HEK293 (cell line): Measurements from ENCODE around the gene FBXW5.

ENCODE experiments used
- CTCF ChIA-PET: fragments of 350-600 bp; formaldehyde crosslinking; extraction: SDS; loops from one replicate; lab custom pipeline; 2021; ENCODE audit warnings: antibody characterized with exemption; lab: Yijun Ruan, JAX
- POLR2A ChIA-PET: fragments of 300-600 bp; formaldehyde crosslinking; extraction: SDS; loops from one replicate; lab custom pipeline; 2020; ENCODE audit warnings: antibody characterized with exemption, inconsistent platforms; lab: Yijun Ruan, JAX
- H3K27ac ChIP-seq: fragments of 200-500 bp; sonication (Bioruptor generic); 2 replicates; pipeline ENCODE4 v1.5.1; 2014; ENCODE audit warnings: low read depth, low read length, control low read depth, inconsistent platforms; ENCODE audit errors: extremely low read depth
- H3K36me3 ChIP-seq, 2 experiments: fragments of 200-500 bp in 1 of 2; sonication (Bioruptor generic) in 1 of 2; 1 replicate in 1 of 2; 2 replicates in 1 of 2; pipeline ENCODE4 v1.5.1; 2014 to 2017; ENCODE audit warnings: inconsistent platforms in 2 of 2, low read length in 2 of 2; ENCODE audit not compliant: control insufficient read depth in 2 of 2, insufficient read depth in 1 of 2
- H3K4me1 ChIP-seq: fragments of 200-500 bp; sonication (Bioruptor generic); 2 replicates; pipeline ENCODE4 v1.5.1; 2014; ENCODE audit warnings: mild to moderate bottlenecking, low read length, inconsistent platforms; ENCODE audit not compliant: control insufficient read depth, insufficient read depth
- H3K4me3 ChIP-seq: 2 replicates; pipeline ENCODE4 v1.5.1; 2011; ENCODE audit warnings: low read depth, mild to moderate bottlenecking, control low read depth, low read length, moderate library complexity
- H3K9me3 ChIP-seq: fragments of 200-500 bp; sonication (Bioruptor generic); 2 replicates; pipeline ENCODE4 v1.5.1; 2014; ENCODE audit warnings: low read depth, low read length, inconsistent platforms; ENCODE audit not compliant: control insufficient read depth, insufficient read depth
- ATF2 ChIP-seq: fragments of 450-650 bp; formaldehyde crosslinking; IDR thresholded peaks from 2 replicates; pipeline ENCODE4 v1.5.1; 2016; ENCODE audit warnings: missing biosample characterization, missing genetic modification characterization, low read depth
- GLIS1 ChIP-seq: fragments of 450-650 bp; formaldehyde crosslinking; IDR thresholded peaks from 2 replicates; pipeline ENCODE4 v1.5.1; 2016; ENCODE audit warnings: missing biosample characterization, missing genetic modification characterization
- GLIS2 ChIP-seq: fragments of 450-650 bp; formaldehyde crosslinking; IDR thresholded peaks from 2 replicates; pipeline ENCODE4 v1.5.1; 2016; ENCODE audit warnings: missing biosample characterization, missing genetic modification characterization
- KLF1 ChIP-seq: fragments of 450-650 bp; formaldehyde crosslinking; IDR thresholded peaks from 2 replicates; pipeline ENCODE4 v1.5.1; 2016; ENCODE audit warnings: missing biosample characterization, missing genetic modification characterization
- KLF9 ChIP-seq: fragments of 450-650 bp; formaldehyde crosslinking; IDR thresholded peaks from 2 replicates; pipeline ENCODE4 v1.5.1; 2016; ENCODE audit warnings: missing biosample characterization, missing genetic modification characterization, low read depth
- SCRT2 ChIP-seq: fragments of 450-650 bp; formaldehyde crosslinking; IDR thresholded peaks from 2 replicates; pipeline ENCODE4 v1.5.1; 2016; ENCODE audit warnings: missing biosample characterization, missing genetic modification characterization
- SP7 ChIP-seq: fragments of 450-650 bp; formaldehyde crosslinking; IDR thresholded peaks from 2 replicates; pipeline ENCODE4 v1.5.1; 2016; ENCODE audit warnings: missing biosample characterization, missing genetic modification characterization
- TRIM28 ChIP-seq: IDR thresholded peaks from 2 replicates; pipeline ENCODE4 v1.6.1; 2011; ENCODE audit warnings: low read length, control low read depth, borderline replicate concordance
- YY2 ChIP-seq: fragments of 450-650 bp; formaldehyde crosslinking; IDR thresholded peaks from 2 replicates; pipeline ENCODE4 v1.5.1; 2016; ENCODE audit warnings: missing biosample characterization, missing genetic modification characterization
- ZFP37 ChIP-seq: fragments of 450-650 bp; formaldehyde crosslinking; IDR thresholded peaks from 2 replicates; pipeline ENCODE4 v1.5.1; 2016; ENCODE audit warnings: missing biosample characterization, missing genetic modification characterization
- ZFP41 ChIP-seq: fragments of 450-650 bp; formaldehyde crosslinking; IDR thresholded peaks from 2 replicates; pipeline ENCODE4 v1.5.1; 2016; ENCODE audit warnings: missing biosample characterization, missing genetic modification characterization, borderline replicate concordance
- ZIC2 ChIP-seq: fragments of 450-650 bp; formaldehyde crosslinking; IDR thresholded peaks from 2 replicates; pipeline ENCODE4 v1.5.1; 2016; ENCODE audit warnings: missing biosample characterization, missing genetic modification characterization
- ZNF121 ChIP-seq: fragments of 450-650 bp; formaldehyde crosslinking; IDR thresholded peaks from 2 replicates; pipeline ENCODE4 v1.5.1; 2016; ENCODE audit warnings: missing biosample characterization, missing genetic modification characterization
- ZNF140 ChIP-seq: fragments of 450-650 bp; formaldehyde crosslinking; IDR thresholded peaks from 2 replicates; pipeline ENCODE4 v1.5.1; 2016; ENCODE audit warnings: missing biosample characterization, missing genetic modification characterization
- ZNF157 ChIP-seq: fragments of 450-650 bp; formaldehyde crosslinking; IDR thresholded peaks from 2 replicates; pipeline ENCODE4 v1.5.1; 2016; ENCODE audit warnings: missing biosample characterization, missing genetic modification characterization
- ZNF24 ChIP-seq: fragments of 450-650 bp; formaldehyde crosslinking; IDR thresholded peaks from 2 replicates; pipeline ENCODE4 v1.5.1; 2016; ENCODE audit warnings: missing biosample characterization, missing genetic modification characterization
- ZNF37A ChIP-seq: fragments of 450-650 bp; IDR thresholded peaks from 2 replicates; pipeline ENCODE4 v1.5.1; 2018; ENCODE audit warnings: missing biosample characterization, missing genetic modification characterization
- ZNF449 ChIP-seq: fragments of 450-650 bp; formaldehyde crosslinking; IDR thresholded peaks from 2 replicates; pipeline ENCODE4 v1.5.1; 2017; ENCODE audit warnings: missing biosample characterization, mild to moderate bottlenecking, missing genetic modification characterization, moderate library complexity
- ZNF510 ChIP-seq: fragments of 450-650 bp; formaldehyde crosslinking; IDR thresholded peaks from 2 replicates; pipeline ENCODE4 v1.5.1; 2018; ENCODE audit warnings: mild to moderate bottlenecking, missing genetic modification characterization, missing biosample characterization; ENCODE audit not compliant: insufficient replicate concordance
- ZNF600 ChIP-seq: fragments of 450-650 bp; formaldehyde crosslinking; IDR thresholded peaks from 2 replicates; pipeline ENCODE4 v1.5.1; 2016; ENCODE audit warnings: missing biosample characterization, missing genetic modification characterization
- ZNF626 ChIP-seq: fragments of 450-650 bp; sonication (Bioruptor Pico); formaldehyde crosslinking; IDR thresholded peaks from 2 replicates; pipeline ENCODE4 v1.5.1; 2018; ENCODE audit warnings: missing biosample characterization, missing genetic modification characterization, inconsistent platforms
- ZNF791 ChIP-seq: fragments of 450-650 bp; formaldehyde crosslinking; IDR thresholded peaks from 2 replicates; pipeline ENCODE4 v1.5.1; 2016; ENCODE audit warnings: missing biosample characterization, missing genetic modification characterization
- ZSCAN16 ChIP-seq: fragments of 450-650 bp; formaldehyde crosslinking; IDR thresholded peaks from 2 replicates; pipeline ENCODE4 v1.5.1; 2016; ENCODE audit warnings: missing biosample characterization, missing genetic modification characterization
- TF ChIP-seq, protein P1 (sequence below): fragments of 450-650 bp; formaldehyde crosslinking; IDR thresholded peaks from 2 replicates; pipeline ENCODE4 v1.5.1; 2016; ENCODE audit warnings: missing biosample characterization, missing genetic modification characterization
- TF ChIP-seq, protein P2 (sequence below): fragments of 450-650 bp; formaldehyde crosslinking; IDR thresholded peaks from 2 replicates; pipeline ENCODE4 v1.5.1; 2016; ENCODE audit warnings: missing biosample characterization, missing genetic modification characterization

FBXW5 gene

GRCh38 chr9:136952876-136953770 lies 8.6 kb upstream of the FBXW5 start (continued):
- TF ChIP-seq, protein P1, sequence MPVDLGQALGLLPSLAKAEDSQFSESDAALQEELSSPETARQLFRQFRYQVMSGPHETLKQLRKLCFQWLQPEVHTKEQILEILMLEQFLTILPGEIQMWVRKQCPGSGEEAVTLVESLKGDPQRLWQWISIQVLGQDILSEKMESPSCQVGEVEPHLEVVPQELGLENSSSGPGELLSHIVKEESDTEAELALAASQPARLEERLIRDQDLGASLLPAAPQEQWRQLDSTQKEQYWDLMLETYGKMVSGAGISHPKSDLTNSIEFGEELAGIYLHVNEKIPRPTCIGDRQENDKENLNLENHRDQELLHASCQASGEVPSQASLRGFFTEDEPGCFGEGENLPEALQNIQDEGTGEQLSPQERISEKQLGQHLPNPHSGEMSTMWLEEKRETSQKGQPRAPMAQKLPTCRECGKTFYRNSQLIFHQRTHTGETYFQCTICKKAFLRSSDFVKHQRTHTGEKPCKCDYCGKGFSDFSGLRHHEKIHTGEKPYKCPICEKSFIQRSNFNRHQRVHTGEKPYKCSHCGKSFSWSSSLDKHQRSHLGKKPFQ (tag by site-specific recombination): no peak

- CTCF ChIA-PET: interaction anchor here (0.6 to 1.6 kb wide), 2 partner anchors 83 to 386 kb away, joined by 3 to 6 read pairs; no protein-coding TSS in a partner anchor
Measured at GRCh38 chr9:136952321-136952850, 7.8 kb upstream of the FBXW5 start.

DNA sequence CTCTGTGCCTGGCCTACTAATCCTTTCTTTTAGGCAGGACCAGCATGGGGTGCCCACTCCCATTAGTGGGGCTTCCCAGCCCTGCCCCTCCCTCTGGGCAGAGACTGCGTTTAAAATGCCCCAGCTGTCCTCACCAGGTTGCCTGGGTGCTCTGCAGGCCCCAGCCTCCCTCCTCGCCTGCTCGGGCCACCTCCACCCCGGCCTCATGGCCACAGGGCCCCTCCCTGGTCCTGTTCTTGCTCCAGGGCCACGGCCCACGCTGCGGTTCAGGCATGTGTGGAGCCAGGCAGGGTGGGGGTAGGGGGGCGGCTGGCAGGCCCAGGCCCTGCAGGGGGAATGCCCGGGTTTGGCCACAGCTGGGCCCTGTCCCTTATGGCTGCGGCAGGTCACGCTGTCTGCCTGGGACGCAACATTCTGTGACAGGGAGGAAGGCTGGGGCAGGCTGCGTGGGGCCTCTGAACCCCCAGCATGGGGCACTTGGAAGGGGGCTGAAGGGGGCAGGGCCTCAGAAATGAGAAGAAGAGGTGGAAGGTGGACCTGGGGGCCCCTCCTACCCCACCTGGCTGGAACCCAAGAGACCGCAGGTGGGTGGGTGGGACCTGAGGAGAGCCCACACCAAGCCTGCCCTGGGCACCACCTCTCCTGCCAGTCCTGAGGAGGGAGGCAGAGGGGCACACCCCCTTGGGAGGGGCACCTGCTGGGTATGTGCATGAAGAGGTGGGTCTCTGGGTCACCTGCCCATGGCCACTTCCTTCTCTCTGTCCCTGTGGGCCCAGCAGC lies 7.2 kb upstream of the FBXW5 start, which contains the start of gene LCN12:
TSS of gene LCN12 (plus strand) at position 733 of the 780 bp plus-strand sequence. CDS start 55 bp downstream, outside the sequence.
- ChIA-PET POLR2A (interaction anchor here (1.1 to 4.9 kb wide), 3 partner anchors 14 to 135 kb away, joined by 3 to 24 read pairs (median 3); partner anchors contain the start of gene PAXX), CTCF (interaction anchor here (0.6 to 1.4 kb wide), 4 partner anchors 24 to 386 kb away, joined by 3 to 5 read pairs (median 4); partner anchors contain the start of gene PAXX)
- H3K36me3 ChIP-seq: no peaks in the 10 kb centered on the region
- H3K9me3 ChIP-seq: no peaks in the 10 kb centered on the region
- TF ChIP-seq KLF1 (tag by site-specific recombination) (peak; percentile 57; the same call in 1 of the 2 replicates), ZNF510 (no peak), ZNF449 (no peak), ZIC2 (tag by site-specific recombination) (0 out of 2 replicates have a peak, but pooled peaks have one; percentile 5), SCRT2 (tag by site-specific recombination) (peak; percentile 42), ZNF37A (tag by site-specific recombination) (no peak), GLIS2 (peak; percentile 63; the same call in 1 of the 2 replicates), ZNF24 (tag by site-specific recombination) (no peak)
- no peak within 1 kb of the TSS for H3K4me3 ChIP-seq
- no peaks in the 10 kb centered on the region; the same call in 1 of the 2 replicates for H3K4me1 ChIP-seq
- H3K27ac ChIP-seq: no peak within 1 kb of the TSS

More at GRCh38 chr9:136952321-136952850, 7.8 kb upstream of the FBXW5 start:
- no peak overlapping the region for H3K4me3 ChIP-seq
- H3K27ac ChIP-seq: no peak overlapping the region
- no peaks in the 10 kb centered on the region; the same call in 1 of the 2 replicates for H3K4me1 ChIP-seq
- no peaks in the 10 kb centered on the region for H3K36me3 ChIP-seq
- H3K9me3 ChIP-seq: no peaks in the 10 kb centered on the region
- TF ChIP-seq GLIS1 (tag by site-specific recombination) (peak; percentile 11; the same call in 1 of the 2 replicates), ZNF140 (no peak), TRIM28 (no peak), ZNF600 (tag by site-specific recombination) (no peak), ZNF121 (tag by site-specific recombination) (no peak), ATF2 (tag by site-specific recombination) (no peak), ZNF626 (no peak), YY2 (no peak), SP7 (tag by site-specific recombination) (no peak), ZFP41 (tag by site-specific recombination) (no peak), KLF9 (tag by site-specific recombination) (no peak), ZFP37 (no peak), GLIS2 (0 out of 2 replicates have a peak, but pooled peaks have one; percentile 11), ZNF157 (tag by site-specific recombination) (no peak), ZNF791 (tag by site-specific recombination) (no peak), ZSCAN16 (tag by site-specific recombination) (no peak)
- TF ChIP-seq, protein P2, sequence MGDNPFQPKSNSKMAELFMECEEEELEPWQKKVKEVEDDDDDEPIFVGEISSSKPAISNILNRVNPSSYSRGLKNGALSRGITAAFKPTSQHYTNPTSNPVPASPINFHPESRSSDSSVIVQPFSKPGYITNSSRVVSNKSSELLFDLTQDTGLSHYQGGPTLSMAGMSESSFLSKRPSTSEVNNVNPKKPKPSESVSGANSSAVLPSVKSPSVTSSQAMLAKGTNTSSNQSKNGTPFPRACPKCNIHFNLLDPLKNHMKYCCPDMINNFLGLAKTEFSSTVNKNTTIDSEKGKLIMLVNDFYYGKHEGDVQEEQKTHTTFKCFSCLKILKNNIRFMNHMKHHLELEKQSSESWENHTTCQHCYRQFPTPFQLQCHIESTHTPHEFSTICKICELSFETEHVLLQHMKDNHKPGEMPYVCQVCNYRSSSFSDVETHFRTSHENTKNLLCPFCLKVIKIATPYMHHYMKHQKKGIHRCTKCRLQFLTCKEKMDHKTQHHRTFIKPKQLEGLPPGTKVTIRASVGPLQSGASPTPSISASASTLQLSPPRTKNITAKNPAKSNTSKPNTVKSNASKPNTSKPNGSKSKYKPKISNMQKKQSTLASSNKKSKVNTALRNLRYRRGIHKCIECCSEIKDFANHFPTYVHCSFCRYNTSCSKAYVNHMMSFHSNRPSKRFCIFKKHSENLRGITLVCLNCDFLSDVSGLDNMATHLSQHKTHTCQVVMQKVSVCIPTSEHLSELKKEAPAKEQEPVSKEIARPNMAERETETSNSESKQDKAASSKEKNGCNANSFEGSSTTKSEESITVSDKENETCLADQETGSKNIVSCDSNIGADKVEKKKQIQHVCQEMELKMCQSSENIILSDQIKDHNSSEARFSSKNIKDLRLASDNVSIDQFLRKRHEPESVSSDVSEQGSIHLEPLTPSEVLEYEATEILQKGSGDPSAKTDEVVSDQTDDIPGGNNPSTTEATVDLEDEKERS (tag by site-specific recombination): no peak
- TF ChIP-seq, all 188 proteins: peak for 2
- POLR2A ChIA-PET: interaction anchor here (0.6 kb wide), 1 partner anchor 15 kb away, joined by 4 read pairs; no protein-coding TSS in a partner anchor
